Measurements from ENCODE around the gene PRKN. TPM values are rescaled to one million over a fixed set of nuclear protein-coding genes. Genes with fewer than 3 reads are reported as not detected.
A peak's percentile ranks its signal among the peaks of the same experiment; 100 is the strongest.

The PRKN gene
- total and polyA plus RNA-seq, 2 experiments from 2014 or later = 1.2 to 2.3 TPM

GRCh38 chr6:161949531-161949930, 778.0 kb downstream of the PRKN start:
- TF ChIP-seq EZH2phosphoT487 (IDR thresholded peaks at IDR 0.05; ENCODE audit: insufficient read depth, low read depth) (no peak), EZH2 (IDR thresholded peaks at IDR 0.05; ENCODE audit: insufficient read depth, poor library complexity, severe bottlenecking) (no peak)
- Histone ChIP-seq H3K79me2 (ENCODE audit: insufficient read depth) (no peaks in the 10 kb centered on the region), H3F3A (ENCODE audit: insufficient read depth) (no peaks in the 10 kb centered on the region), H2AFZ (no peak overlapping the region), H3K9me3 (ENCODE audit: low read depth) (no peaks in the 10 kb centered on the region), H3K9me2 (ENCODE audit: insufficient read depth) (no peaks in the 10 kb centered on the region), H3K4me2 (ENCODE audit: unreplicated experiment) (no peak overlapping the region), H3K36me3 (ENCODE audit: low read depth) (no peaks in the 10 kb centered on the region), H3K27me3 (replicated peaks; ENCODE audit: insufficient read depth) (no peaks in the 10 kb centered on the region), H3K27ac (no peak overlapping the region), H3K4me3 (no peak overlapping the region), H4K20me1 (ENCODE audit: insufficient read depth) (no peaks in the 10 kb centered on the region), H3K9ac (no peak overlapping the region), H3K4me1 (ENCODE audit: insufficient read depth) (no peaks in the 10 kb centered on the region)
- 85 to 90% methylated on average over 2 of the region's 2 CpGs for WGBS, 2 experiments (ENCODE audit: low coverage in 1 of 2, low lambda C conversion rate in 2 of 2, missing lambda C conversion rate in 2 of 2)
- DNase-seq = peak; percentile 42
- in situ Hi-C loops (cut with MboI) = no loop called here

- in situ Hi-C loops (cut with MboI) = no loop called here
- no peak overlapping the region for H3K27ac ChIP-seq
- H3K27me3 ChIP-seq (replicated peaks; ENCODE audit: insufficient read depth) = no peaks in the 10 kb centered on the region
- no peaks in the 10 kb centered on the region for H3K9me2 ChIP-seq (ENCODE audit: insufficient read depth)
- H3K9ac ChIP-seq = no peak overlapping the region
- DNase-seq = no peak
- no peaks in the 10 kb centered on the region for H3K4me1 ChIP-seq (ENCODE audit: insufficient read depth)
- H3K36me3 ChIP-seq (ENCODE audit: low read depth) = no peaks in the 10 kb centered on the region
- TF ChIP-seq EZH2 (IDR thresholded peaks at IDR 0.05; ENCODE audit: insufficient read depth, poor library complexity, severe bottlenecking) = no peak
- TF ChIP-seq EZH2phosphoT487 (IDR thresholded peaks at IDR 0.05; ENCODE audit: insufficient read depth, low read depth) = no peak
- no peak overlapping the region for H3K4me3 ChIP-seq
- 86 to 91% methylated on average over 2 of the region's 2 CpGs for WGBS, 2 experiments (ENCODE audit: low coverage in 1 of 2, low lambda C conversion rate in 2 of 2, missing lambda C conversion rate in 2 of 2)
- no peaks in the 10 kb centered on the region for H3K9me3 ChIP-seq (ENCODE audit: low read depth)
- no peak overlapping the region for H3K4me2 ChIP-seq (ENCODE audit: unreplicated experiment)
- no peak overlapping the region for H2AFZ ChIP-seq
- no peaks in the 10 kb centered on the region for H3F3A ChIP-seq (ENCODE audit: insufficient read depth)
- no peaks in the 10 kb centered on the region for H4K20me1 ChIP-seq (ENCODE audit: insufficient read depth)
- no peaks in the 10 kb centered on the region for H3K79me2 ChIP-seq (ENCODE audit: insufficient read depth)
Observed at GRCh38 chr6:161948462-161948861, 779.1 kb downstream of the PRKN start.

GRCh38 chr6:161947371-161947770, 780.2 kb downstream of the PRKN start:
- no peaks in the 10 kb centered on the region for H3K4me1 ChIP-seq (ENCODE audit: insufficient read depth)
- H3K9me3 ChIP-seq (ENCODE audit: low read depth) = no peaks in the 10 kb centered on the region
- no peaks in the 10 kb centered on the region for H3K36me3 ChIP-seq (ENCODE audit: low read depth)
- H3K79me2 ChIP-seq (ENCODE audit: insufficient read depth) = no peaks in the 10 kb centered on the region
- no peaks in the 10 kb centered on the region for H3K9me2 ChIP-seq (ENCODE audit: insufficient read depth)
- H3K27me3 ChIP-seq (replicated peaks; ENCODE audit: insufficient read depth) = no peaks in the 10 kb centered on the region
- no peak overlapping the region for H3K9ac ChIP-seq
- 47 to 51% methylated on average over 4 of the region's 4 CpGs for WGBS, 2 experiments (ENCODE audit: low coverage in 1 of 2, low lambda C conversion rate in 2 of 2, missing lambda C conversion rate in 2 of 2)
- H3K27ac ChIP-seq = no peak overlapping the region
- no peak overlapping the region for H3K4me2 ChIP-seq (ENCODE audit: unreplicated experiment)
- H3F3A ChIP-seq (ENCODE audit: insufficient read depth) = no peaks in the 10 kb centered on the region
- TF ChIP-seq EZH2phosphoT487 (IDR thresholded peaks at IDR 0.05; ENCODE audit: insufficient read depth, low read depth) (no peak), EZH2 (IDR thresholded peaks at IDR 0.05; ENCODE audit: insufficient read depth, poor library complexity, severe bottlenecking) (no peak)
- in situ Hi-C loops (cut with MboI) = no loop called here
- H2AFZ ChIP-seq = no peak overlapping the region
- DNase-seq = no peak
- no peaks in the 10 kb centered on the region for H4K20me1 ChIP-seq (ENCODE audit: insufficient read depth)
- H3K4me3 ChIP-seq = no peak overlapping the region

- TF ChIP-seq EZH2phosphoT487 (IDR thresholded peaks at IDR 0.05; ENCODE audit: insufficient read depth, low read depth) (no peak), EZH2 (IDR thresholded peaks at IDR 0.05; ENCODE audit: insufficient read depth, poor library complexity, severe bottlenecking) (no peak)
- H3K36me3 ChIP-seq (ENCODE audit: low read depth) = no peaks in the 10 kb centered on the region
- no peak overlapping the region for H3K4me2 ChIP-seq (ENCODE audit: unreplicated experiment)
- no peaks in the 10 kb centered on the region for H3K9me2 ChIP-seq (ENCODE audit: insufficient read depth)
- no peaks in the 10 kb centered on the region for H3K9me3 ChIP-seq (ENCODE audit: low read depth)
- H3K27ac ChIP-seq = no peak overlapping the region
- H2AFZ ChIP-seq = no peak overlapping the region
- H3K4me1 ChIP-seq (ENCODE audit: insufficient read depth) = no peaks in the 10 kb centered on the region
- H3K27me3 ChIP-seq (replicated peaks; ENCODE audit: insufficient read depth) = no peaks in the 10 kb centered on the region
- no peak for DNase-seq
- no peak overlapping the region for H3K4me3 ChIP-seq
- WGBS, 2 experiments (ENCODE audit: low coverage in 1 of 2, low lambda C conversion rate in 2 of 2, missing lambda C conversion rate in 2 of 2) = 45 to 46% methylated on average over 3 of the region's 3 CpGs
- no peak overlapping the region for H3K9ac ChIP-seq
- in situ Hi-C loops (cut with MboI) = no loop called here
- H3F3A ChIP-seq (ENCODE audit: insufficient read depth) = no peaks in the 10 kb centered on the region
- no peaks in the 10 kb centered on the region for H4K20me1 ChIP-seq (ENCODE audit: insufficient read depth)
- no peaks in the 10 kb centered on the region for H3K79me2 ChIP-seq (ENCODE audit: insufficient read depth)
Observed at GRCh38 chr6:161946461-161946860, 781.1 kb downstream of the PRKN start.

GRCh38 chr6:161943561-161943960, 784.0 kb downstream of the PRKN start:
- no peak for DNase-seq
- H3K27ac ChIP-seq = no peak overlapping the region
- TF ChIP-seq EZH2 (IDR thresholded peaks at IDR 0.05; ENCODE audit: insufficient read depth, poor library complexity, severe bottlenecking) = no peak
- TF ChIP-seq EZH2phosphoT487 (IDR thresholded peaks at IDR 0.05; ENCODE audit: insufficient read depth, low read depth) = no peak
- H3K4me2 ChIP-seq (ENCODE audit: unreplicated experiment) = no peak overlapping the region
- no peak overlapping the region for H3K9ac ChIP-seq
- no peaks in the 10 kb centered on the region for H3K4me1 ChIP-seq (ENCODE audit: insufficient read depth)
- no peaks in the 10 kb centered on the region for H3K79me2 ChIP-seq (ENCODE audit: insufficient read depth)
- H3K36me3 ChIP-seq (ENCODE audit: low read depth) = no peaks in the 10 kb centered on the region
- H3K27me3 ChIP-seq (replicated peaks; ENCODE audit: insufficient read depth) = no peaks in the 10 kb centered on the region
- no peak overlapping the region for H2AFZ ChIP-seq
- no peak overlapping the region for H3K4me3 ChIP-seq
- in situ Hi-C loops (cut with MboI) = no loop called here
- H3K9me3 ChIP-seq (ENCODE audit: low read depth) = no peaks in the 10 kb centered on the region
- H3F3A ChIP-seq (ENCODE audit: insufficient read depth) = no peaks in the 10 kb centered on the region
- no peaks in the 10 kb centered on the region; the same call in 1 of the 2 replicates for H3K9me2 ChIP-seq (ENCODE audit: insufficient read depth)
- no peaks in the 10 kb centered on the region for H4K20me1 ChIP-seq (ENCODE audit: insufficient read depth)
